Measurements from ENCODE around the gene SLC1A5. TPM values are rescaled to one million over a fixed set of nuclear protein-coding genes. Genes with fewer than 3 reads are reported as not detected.
"Not testable (repeated sequence)": the region's sequence is repeated elsewhere in the genome, so short reads cannot be mapped to it uniquely, and the experiment has no call there.

SLC1A5 gene
- total RNA-seq, 1 donor from 2014 or later = 39.5 TPM

DNA sequence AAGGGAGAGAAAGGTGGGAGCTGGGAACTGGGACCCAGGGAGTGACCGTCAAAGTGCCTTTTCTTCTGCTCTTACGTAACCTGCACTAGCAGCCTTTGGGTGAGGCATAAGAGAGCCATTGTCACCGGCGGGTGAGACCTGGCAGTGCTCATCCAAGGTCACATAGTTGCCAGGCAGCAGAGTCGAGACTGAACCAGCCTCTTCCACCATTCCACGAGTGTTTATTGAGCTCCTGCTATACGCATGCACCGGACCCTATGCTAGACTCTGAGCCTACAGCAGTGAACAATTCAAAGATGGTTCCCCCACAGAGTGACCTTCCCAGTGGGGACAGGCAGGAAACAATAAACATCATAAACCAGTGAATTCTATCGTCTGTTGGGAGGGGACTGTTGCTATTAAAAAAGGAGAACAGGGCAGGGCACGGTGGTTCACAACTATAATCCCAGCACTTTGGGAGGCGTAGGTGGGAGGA lies 23.5 kb downstream of the SLC1A5 start:
- TF ChIP-seq, protein P1, sequence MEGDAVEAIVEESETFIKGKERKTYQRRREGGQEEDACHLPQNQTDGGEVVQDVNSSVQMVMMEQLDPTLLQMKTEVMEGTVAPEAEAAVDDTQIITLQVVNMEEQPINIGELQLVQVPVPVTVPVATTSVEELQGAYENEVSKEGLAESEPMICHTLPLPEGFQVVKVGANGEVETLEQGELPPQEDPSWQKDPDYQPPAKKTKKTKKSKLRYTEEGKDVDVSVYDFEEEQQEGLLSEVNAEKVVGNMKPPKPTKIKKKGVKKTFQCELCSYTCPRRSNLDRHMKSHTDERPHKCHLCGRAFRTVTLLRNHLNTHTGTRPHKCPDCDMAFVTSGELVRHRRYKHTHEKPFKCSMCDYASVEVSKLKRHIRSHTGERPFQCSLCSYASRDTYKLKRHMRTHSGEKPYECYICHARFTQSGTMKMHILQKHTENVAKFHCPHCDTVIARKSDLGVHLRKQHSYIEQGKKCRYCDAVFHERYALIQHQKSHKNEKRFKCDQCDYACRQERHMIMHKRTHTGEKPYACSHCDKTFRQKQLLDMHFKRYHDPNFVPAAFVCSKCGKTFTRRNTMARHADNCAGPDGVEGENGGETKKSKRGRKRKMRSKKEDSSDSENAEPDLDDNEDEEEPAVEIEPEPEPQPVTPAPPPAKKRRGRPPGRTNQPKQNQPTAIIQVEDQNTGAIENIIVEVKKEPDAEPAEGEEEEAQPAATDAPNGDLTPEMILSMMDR (IDR thresholded peaks at IDR 0.05) = no peak
- no peak for TF ChIP-seq EZH2phosphoT487 (IDR thresholded peaks at IDR 0.05)
- no peaks in the 10 kb centered on the region for H3K79me2 ChIP-seq (ENCODE audit: low read depth)
- no peak for DNase-seq (ENCODE audit: low spot score)
- no peak overlapping the region for H3K27ac Mint-ChIP-seq
- H3K4me1 ChIP-seq = no peaks in the 10 kb centered on the region
- H3K4me2 ChIP-seq = no peak overlapping the region
- H3K36me3 ChIP-seq = no peaks in the 10 kb centered on the region
- H3K36me3 Mint-ChIP-seq = no peaks in the 10 kb centered on the region
- no peaks in the 10 kb centered on the region for H3K9me3 ChIP-seq (ENCODE audit: low read depth)
- H3K27me3 ChIP-seq = no peaks in the 10 kb centered on the region
- H3K27me3 Mint-ChIP-seq (ENCODE audit: insufficient read depth, low read depth) = no peaks in the 10 kb centered on the region
- no peak overlapping the region for H3K27ac ChIP-seq
- H4K20me1 ChIP-seq (ENCODE audit: low read depth) = no peaks in the 10 kb centered on the region
- H3K9ac ChIP-seq = no peak overlapping the region
- peaks cover 7% of the 10 kb centered on the region for H3F3A ChIP-seq (ENCODE audit: low read depth)
- no peak overlapping the region for H2AFZ ChIP-seq (replicated peaks)
- H3K9me3 Mint-ChIP-seq = no peaks in the 10 kb centered on the region
- H3K4me3 ChIP-seq = no peak overlapping the region
- no peak overlapping the region for H3K4me3 Mint-ChIP-seq
- peaks cover 12% of the 10 kb centered on the region for H3K4me1 Mint-ChIP-seq

DNA sequence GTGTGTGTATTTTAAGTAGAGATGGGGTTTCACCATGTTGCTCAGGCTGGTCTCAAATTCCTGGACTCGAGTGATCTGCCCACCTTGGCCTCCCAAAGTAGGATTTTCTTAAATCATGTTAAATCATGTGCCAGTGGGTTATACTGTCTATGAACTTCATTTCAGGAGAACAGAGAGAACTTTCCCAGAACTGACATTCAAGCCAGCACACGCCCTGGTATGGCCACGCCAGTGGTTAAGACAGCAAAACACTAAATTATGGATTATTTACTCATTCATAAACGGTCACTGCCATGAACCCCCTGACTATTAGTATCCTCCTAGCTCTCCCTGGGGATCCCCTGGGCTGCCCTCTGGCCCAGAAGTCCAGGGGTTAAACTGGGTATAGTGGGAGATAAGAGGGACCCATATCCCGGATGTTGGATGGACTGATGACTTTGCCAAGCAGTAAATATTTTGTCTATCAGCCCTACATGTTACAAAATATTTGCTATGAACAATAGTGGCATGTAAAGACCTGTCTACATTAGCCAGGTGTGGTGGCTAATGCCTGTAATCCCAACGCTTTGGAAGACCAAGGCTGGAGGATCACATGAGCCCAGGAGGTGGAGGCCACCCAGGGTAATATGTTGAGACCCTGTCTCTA lies 26.0 kb downstream of the SLC1A5 start:
- no peaks in the 10 kb centered on the region for H3K4me1 ChIP-seq
- no peaks in the 10 kb centered on the region for H3K9me3 ChIP-seq (ENCODE audit: low read depth)
- H3K79me2 ChIP-seq (ENCODE audit: low read depth) = no peaks in the 10 kb centered on the region
- DNase-seq (ENCODE audit: low spot score) = no peak
- Mint-ChIP-seq H3K27me3 (ENCODE audit: insufficient read depth, low read depth) (peaks cover 6% of the 10 kb centered on the region), H3K9me3 (no peaks in the 10 kb centered on the region), H3K36me3 (no peaks in the 10 kb centered on the region), H3K4me3 (no peak overlapping the region), H3K27ac (no peak overlapping the region), H3K4me1 (peaks cover 4% of the 10 kb centered on the region)
- no peak overlapping the region for H3K4me2 ChIP-seq
- H4K20me1 ChIP-seq (ENCODE audit: low read depth) = peaks cover 7% of the 10 kb centered on the region
- no peak overlapping the region for H3K4me3 ChIP-seq
- no peak overlapping the region for H3K27ac ChIP-seq
- TF ChIP-seq EZH2 (IDR thresholded peaks at IDR 0.05) = no peak
- TF ChIP-seq EZH2phosphoT487 (IDR thresholded peaks at IDR 0.05) = no peak
- TF ChIP-seq, protein P1 (IDR thresholded peaks at IDR 0.05) = no peak
- no peaks in the 10 kb centered on the region for H3K36me3 ChIP-seq
- no peaks in the 10 kb centered on the region for H3K27me3 ChIP-seq
- peaks cover 4% of the 10 kb centered on the region for H3F3A ChIP-seq (ENCODE audit: low read depth)
- no peak overlapping the region for H3K9ac ChIP-seq
- H2AFZ ChIP-seq (replicated peaks) = no peak overlapping the region

DNA sequence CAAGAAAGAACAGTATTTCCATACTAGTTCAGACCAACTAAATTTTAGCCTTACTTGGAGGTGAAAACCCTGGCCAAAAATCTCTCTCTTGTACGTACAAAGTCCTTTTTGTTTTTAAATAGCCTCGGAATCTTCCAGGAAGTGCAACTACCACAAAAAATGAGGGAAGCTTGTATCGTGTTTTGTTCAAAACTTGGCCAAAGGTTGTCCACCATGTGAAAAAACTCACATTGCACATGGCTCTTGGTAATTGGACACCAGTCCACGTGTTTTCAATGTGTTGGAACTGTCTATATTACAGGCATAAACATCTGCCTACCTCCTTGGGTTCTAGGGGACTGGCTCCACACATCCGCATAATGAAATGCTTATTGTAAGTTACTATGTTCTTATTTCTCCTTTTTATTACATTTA lies 27.0 kb downstream of the SLC1A5 start:
- no peaks in the 10 kb centered on the region for H3K36me3 ChIP-seq
- no peak overlapping the region for H3K4me3 Mint-ChIP-seq

DNA sequence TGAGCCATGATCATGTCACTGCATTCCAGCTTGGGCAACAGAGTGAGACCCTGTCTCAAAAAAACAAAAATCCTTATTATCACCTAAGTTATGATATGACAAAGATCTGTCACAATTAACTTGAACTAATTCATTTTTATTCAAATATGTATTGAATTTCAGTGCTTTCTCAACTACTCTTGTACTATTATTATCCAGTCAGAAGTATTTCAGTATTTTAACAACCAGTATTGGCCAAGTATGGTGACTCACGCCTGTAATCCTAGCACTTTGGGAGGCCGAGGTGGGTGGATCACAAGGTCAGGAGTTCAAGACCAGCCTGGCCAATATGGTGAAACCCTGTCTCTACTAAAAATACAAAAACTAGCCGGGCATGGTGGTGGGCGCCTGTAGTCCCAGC lies 27.5 kb downstream of the SLC1A5 start:
- H3K36me3 ChIP-seq; H3K9me3 ChIP-seq (ENCODE audit: low read depth); H3K79me2 ChIP-seq (ENCODE audit: low read depth); H3K27me3 ChIP-seq; H3K27ac ChIP-seq; H3K9ac ChIP-seq; H3K4me2 ChIP-seq; DNase-seq (ENCODE audit: low spot score); H2AFZ ChIP-seq (replicated peaks); H3K4me1 ChIP-seq; H3K27me3 Mint-ChIP-seq (ENCODE audit: insufficient read depth, low read depth); H3K4me3 Mint-ChIP-seq; H3K27ac Mint-ChIP-seq; H3F3A ChIP-seq (ENCODE audit: low read depth); H3K4me3 ChIP-seq; H3K36me3 Mint-ChIP-seq; H3K4me1 Mint-ChIP-seq; H3K9me3 Mint-ChIP-seq: not testable (repeated sequence)
- H4K20me1 ChIP-seq (ENCODE audit: low read depth) = peaks cover 14% of the 10 kb centered on the region

More for the DNA sequence above, 27.0 kb downstream of the SLC1A5 start:
- no peak overlapping the region for H2AFZ ChIP-seq (replicated peaks)
- no peaks in the 10 kb centered on the region for H3K4me1 ChIP-seq
- peaks cover 2% of the 10 kb centered on the region for H3K36me3 Mint-ChIP-seq
- DNase-seq (ENCODE audit: low spot score) = no peak
- no peaks in the 10 kb centered on the region for H3K9me3 Mint-ChIP-seq
- H3K9ac ChIP-seq = no peak overlapping the region
- H3F3A ChIP-seq (ENCODE audit: low read depth) = peaks cover 10% of the 10 kb centered on the region
- no peak overlapping the region for H3K27ac ChIP-seq
- no peak overlapping the region for H3K4me2 ChIP-seq
- H3K27ac Mint-ChIP-seq = no peak overlapping the region
- peaks cover 6% of the 10 kb centered on the region for H3K27me3 Mint-ChIP-seq (ENCODE audit: insufficient read depth, low read depth)
- H3K4me1 Mint-ChIP-seq = peaks cover 4% of the 10 kb centered on the region
- TF ChIP-seq, protein P1 (IDR thresholded peaks at IDR 0.05) = no peak
- no peak for TF ChIP-seq EZH2 (IDR thresholded peaks at IDR 0.05)
- no peak for TF ChIP-seq EZH2phosphoT487 (IDR thresholded peaks at IDR 0.05)
- H3K9me3 ChIP-seq (ENCODE audit: low read depth) = no peaks in the 10 kb centered on the region
- H3K79me2 ChIP-seq (ENCODE audit: low read depth) = no peaks in the 10 kb centered on the region
- peaks cover 14% of the 10 kb centered on the region for H4K20me1 ChIP-seq (ENCODE audit: low read depth)
- H3K4me3 ChIP-seq = no peak overlapping the region
- no peaks in the 10 kb centered on the region for H3K27me3 ChIP-seq

All from neural progenitor cell (in vitro differentiated cells).